ENCODE results near the gene ATN1. TPM values are rescaled to one million over a fixed set of nuclear protein-coding genes. Genes with fewer than 3 reads are reported as not detected.

The ATN1 gene, protein sequence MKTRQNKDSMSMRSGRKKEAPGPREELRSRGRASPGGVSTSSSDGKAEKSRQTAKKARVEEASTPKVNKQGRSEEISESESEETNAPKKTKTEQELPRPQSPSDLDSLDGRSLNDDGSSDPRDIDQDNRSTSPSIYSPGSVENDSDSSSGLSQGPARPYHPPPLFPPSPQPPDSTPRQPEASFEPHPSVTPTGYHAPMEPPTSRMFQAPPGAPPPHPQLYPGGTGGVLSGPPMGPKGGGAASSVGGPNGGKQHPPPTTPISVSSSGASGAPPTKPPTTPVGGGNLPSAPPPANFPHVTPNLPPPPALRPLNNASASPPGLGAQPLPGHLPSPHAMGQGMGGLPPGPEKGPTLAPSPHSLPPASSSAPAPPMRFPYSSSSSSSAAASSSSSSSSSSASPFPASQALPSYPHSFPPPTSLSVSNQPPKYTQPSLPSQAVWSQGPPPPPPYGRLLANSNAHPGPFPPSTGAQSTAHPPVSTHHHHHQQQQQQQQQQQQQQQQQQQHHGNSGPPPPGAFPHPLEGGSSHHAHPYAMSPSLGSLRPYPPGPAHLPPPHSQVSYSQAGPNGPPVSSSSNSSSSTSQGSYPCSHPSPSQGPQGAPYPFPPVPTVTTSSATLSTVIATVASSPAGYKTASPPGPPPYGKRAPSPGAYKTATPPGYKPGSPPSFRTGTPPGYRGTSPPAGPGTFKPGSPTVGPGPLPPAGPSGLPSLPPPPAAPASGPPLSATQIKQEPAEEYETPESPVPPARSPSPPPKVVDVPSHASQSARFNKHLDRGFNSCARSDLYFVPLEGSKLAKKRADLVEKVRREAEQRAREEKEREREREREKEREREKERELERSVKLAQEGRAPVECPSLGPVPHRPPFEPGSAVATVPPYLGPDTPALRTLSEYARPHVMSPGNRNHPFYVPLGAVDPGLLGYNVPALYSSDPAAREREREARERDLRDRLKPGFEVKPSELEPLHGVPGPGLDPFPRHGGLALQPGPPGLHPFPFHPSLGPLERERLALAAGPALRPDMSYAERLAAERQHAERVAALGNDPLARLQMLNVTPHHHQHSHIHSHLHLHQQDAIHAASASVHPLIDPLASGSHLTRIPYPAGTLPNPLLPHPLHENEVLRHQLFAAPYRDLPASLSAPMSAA (N-terminal part only)
- 100 to 1,000 TPM in 1 of 4 donors, 10 to 100 TPM in 3; 41.3 to 136 (median 71.6) TPM for total RNA-seq

DNA sequence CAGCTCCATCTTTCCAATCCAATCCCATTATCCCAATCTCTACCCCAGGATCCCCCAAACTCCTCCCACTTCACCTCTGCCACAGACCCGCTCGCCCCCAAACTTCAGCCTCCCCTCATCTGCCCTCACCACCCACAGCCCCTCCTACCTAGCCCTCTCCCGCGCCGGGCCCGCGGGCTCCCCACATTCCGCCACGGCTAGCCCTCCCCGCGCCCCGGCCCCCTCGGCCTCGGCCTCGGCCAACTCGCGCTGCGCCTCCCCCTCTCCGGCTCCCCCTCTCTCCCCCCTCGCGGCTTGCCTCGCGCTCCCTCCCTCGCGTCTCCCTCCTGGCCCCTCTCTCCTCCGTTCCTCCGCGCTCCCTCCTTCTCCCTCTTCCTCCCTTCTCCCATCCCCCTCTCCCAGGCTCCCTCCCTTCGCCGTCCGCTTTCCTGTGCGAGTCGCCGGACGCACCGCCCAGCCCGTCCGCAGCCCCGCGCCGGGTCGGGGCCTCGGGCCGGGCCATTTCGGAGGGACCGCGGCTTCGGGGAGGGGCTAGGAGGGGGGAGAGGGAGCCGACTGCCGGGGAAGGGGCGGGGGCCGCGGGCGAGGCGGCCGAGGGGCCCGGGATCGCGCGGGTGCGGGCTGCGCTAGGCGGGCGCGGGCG, at the start of gene ATN1:
Gene ATN1, plus strand, starts transcription at position 581 of the 643 bp plus-strand sequence. CDS start 6,043 bp downstream, outside the sequence.
- TF ChIP-seq, protein P1, sequence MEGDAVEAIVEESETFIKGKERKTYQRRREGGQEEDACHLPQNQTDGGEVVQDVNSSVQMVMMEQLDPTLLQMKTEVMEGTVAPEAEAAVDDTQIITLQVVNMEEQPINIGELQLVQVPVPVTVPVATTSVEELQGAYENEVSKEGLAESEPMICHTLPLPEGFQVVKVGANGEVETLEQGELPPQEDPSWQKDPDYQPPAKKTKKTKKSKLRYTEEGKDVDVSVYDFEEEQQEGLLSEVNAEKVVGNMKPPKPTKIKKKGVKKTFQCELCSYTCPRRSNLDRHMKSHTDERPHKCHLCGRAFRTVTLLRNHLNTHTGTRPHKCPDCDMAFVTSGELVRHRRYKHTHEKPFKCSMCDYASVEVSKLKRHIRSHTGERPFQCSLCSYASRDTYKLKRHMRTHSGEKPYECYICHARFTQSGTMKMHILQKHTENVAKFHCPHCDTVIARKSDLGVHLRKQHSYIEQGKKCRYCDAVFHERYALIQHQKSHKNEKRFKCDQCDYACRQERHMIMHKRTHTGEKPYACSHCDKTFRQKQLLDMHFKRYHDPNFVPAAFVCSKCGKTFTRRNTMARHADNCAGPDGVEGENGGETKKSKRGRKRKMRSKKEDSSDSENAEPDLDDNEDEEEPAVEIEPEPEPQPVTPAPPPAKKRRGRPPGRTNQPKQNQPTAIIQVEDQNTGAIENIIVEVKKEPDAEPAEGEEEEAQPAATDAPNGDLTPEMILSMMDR (IDR thresholded peaks at IDR 0.05; ENCODE audit: low read depth): no peak

GRCh38 chr12:6883252-6883651, 44.5 kb upstream of the ATN1 start:
- TF ChIP-seq, protein P1 (IDR thresholded peaks at IDR 0.05; ENCODE audit: low read depth): no peak

DNA sequence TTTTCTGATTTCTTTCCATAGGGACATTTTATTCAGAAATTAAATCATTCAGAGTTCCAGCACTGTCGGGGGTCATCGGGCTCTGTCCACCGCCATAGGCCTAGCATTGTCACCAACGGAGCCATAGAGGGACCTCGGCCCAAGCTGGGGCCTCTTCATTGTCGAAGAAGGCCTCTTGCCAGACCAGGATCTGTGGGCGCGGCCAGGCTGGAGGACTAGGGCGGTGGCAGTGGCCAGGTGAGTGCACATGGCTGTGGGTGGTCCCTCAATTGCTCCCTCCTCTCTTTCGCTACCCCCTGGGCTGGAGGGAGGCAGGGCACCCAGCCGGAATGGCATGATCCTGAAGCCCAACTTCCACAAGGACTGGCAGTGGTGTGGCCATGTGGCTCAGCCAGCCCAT, 44.1 kb upstream of the ATN1 start:
- TF ChIP-seq, protein P1 (IDR thresholded peaks at IDR 0.05; ENCODE audit: low read depth): no peak

DNA sequence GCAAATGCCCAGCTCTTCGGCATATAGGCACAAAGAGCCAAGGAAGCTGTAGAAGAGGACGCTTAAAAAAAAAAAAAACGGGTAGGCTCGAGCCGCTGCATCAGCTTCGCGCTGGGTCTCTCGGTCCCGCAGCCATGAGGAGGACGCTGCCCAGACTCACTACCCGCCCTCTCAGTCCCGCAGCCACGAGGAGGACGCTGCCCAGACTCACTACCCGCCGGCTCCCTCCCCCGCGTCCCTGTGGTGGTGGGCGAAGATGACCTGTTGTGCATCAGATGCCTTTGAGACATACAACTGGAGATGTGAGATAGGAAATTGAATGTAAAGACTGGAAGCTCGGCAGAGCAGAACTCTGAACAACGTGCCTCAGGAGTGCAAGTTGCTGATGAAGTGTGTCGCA, 43.2 kb upstream of the ATN1 start:
- TF ChIP-seq, protein P1 (IDR thresholded peaks at IDR 0.05; ENCODE audit: low read depth): no peak

DNA sequence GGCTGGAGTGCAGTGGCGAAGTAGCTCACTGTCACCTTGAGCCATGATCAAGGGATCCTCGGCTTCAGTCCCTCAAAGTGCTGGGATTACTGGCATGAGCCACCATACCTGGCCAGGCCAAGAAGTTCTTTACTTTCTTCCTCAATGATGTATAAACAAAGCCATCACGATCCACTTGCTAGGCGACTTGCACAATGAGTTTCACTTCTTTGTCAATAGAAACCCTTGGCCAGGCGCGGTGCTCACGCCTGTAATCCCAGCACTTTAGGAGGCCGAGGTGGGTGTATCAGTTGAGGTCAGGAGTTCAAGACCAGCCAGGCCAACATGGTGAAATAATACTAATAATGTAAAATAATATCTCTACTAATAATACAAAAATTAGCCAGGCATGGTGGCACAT, 40.3 kb upstream of the ATN1 start:
- TF ChIP-seq, protein P1 (IDR thresholded peaks at IDR 0.05; ENCODE audit: low read depth): no peak

DNA sequence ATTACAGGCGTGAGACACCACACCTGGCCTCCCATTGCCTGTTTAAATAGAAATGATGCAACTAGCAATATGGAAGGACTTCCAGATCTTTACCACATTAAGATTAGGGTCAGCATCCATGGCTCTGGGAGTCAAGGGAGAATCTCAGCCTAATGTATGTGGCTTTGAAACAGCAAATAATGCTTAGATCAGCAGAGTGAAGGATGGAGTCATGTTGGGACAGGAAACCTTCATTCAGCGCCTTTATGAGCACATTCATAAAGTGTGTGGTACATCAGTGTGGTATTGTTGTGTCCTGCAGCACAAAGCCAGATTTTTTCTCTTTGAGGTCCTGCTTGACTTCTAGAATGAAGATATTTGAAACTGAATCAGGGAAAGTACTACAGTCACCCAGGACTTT, 39.4 kb upstream of the ATN1 start:
- TF ChIP-seq, protein P1 (IDR thresholded peaks at IDR 0.05; ENCODE audit: low read depth): no peak

Data from subcutaneous adipose tissue (tissue), 4 donors.